ENCODE results near the gene CBX5. TPM values are rescaled to one million over a fixed set of nuclear protein-coding genes. Genes with fewer than 3 reads are reported as not detected.

CBX5 gene
- total and polyA plus RNA-seq, 9 of the 15 experiments (the other 6 are each of a cell fraction or from before 2014, with no cell fraction given): 32.6 to 102 (median 59.2) TPM

GRCh38 chr12:54279227-54279631 is 693 bp downstream of the CBX5 start (continued):
- no peak for TF ChIP-seq CEBPZ (IDR thresholded peaks at IDR 0.05; ENCODE audit: borderline replicate concordance, low read depth, low read length)
- no peak for TF ChIP-seq NCOA6 (IDR thresholded peaks at IDR 0.05)
- TF ChIP-seq HNRNPH1 (optimal IDR thresholded peaks at IDR 0.05; ENCODE audit: low read depth, low read length): no peak
- no peak for TF ChIP-seq ZNF76 (CRISPR knock-in tag; IDR thresholded peaks at IDR 0.05; ENCODE audit: borderline replicate concordance)
- TF ChIP-seq ZKSCAN1 (IDR thresholded peaks at IDR 0.05; ENCODE audit: low read depth, low read length): no peak
- no peak for TF ChIP-seq ZNF280B (CRISPR knock-in tag; IDR thresholded peaks at IDR 0.05)
- no peak for TF ChIP-seq MCM7 (IDR thresholded peaks at IDR 0.05)
- peak; percentile 87; the same call in 1 of the 2 replicates for TF ChIP-seq LARP7 (IDR thresholded peaks at IDR 0.05)
- no peak for TF ChIP-seq GABPB2 (CRISPR knock-in tag; conservative IDR thresholded peaks at IDR 0.05)
- TF ChIP-seq CXXC5 (CRISPR knock-in tag; IDR thresholded peaks at IDR 0.05): no peak
- TF ChIP-seq CBX3 (IDR thresholded peaks at IDR 0.05; ENCODE audit: borderline replicate concordance in 1 of 2, low read length in 2 of 2): no peak
- no peak for TF ChIP-seq SRSF7 (optimal IDR thresholded peaks at IDR 0.05; ENCODE audit: low read depth, low read length)
- no peak for TF ChIP-seq ZNF57 (CRISPR knock-in tag; IDR thresholded peaks at IDR 0.05)
- no peak for TF ChIP-seq ZKSCAN8 (CRISPR knock-in tag; IDR thresholded peaks at IDR 0.05)
- TF ChIP-seq SMARCA4 (IDR thresholded peaks at IDR 0.05): peak; percentile 68
- no peak for TF ChIP-seq SMARCA5 (IDR thresholded peaks at IDR 0.05)
- TF ChIP-seq SUPT5H (IDR thresholded peaks at IDR 0.05): no peak
- TF ChIP-seq ZNF785 (CRISPR knock-in tag; IDR thresholded peaks at IDR 0.05): no peak
- TF ChIP-seq ZNF347 (CRISPR knock-in tag; IDR thresholded peaks at IDR 0.05; ENCODE audit: low read depth): no peak
- no peak for TF ChIP-seq SREBF1 (IDR thresholded peaks at IDR 0.05; ENCODE audit: borderline replicate concordance, low read depth, low read length)
- no peak for TF ChIP-seq SAFB2 (IDR thresholded peaks at IDR 0.05; ENCODE audit: borderline replicate concordance, low read depth, low read length, severe bottlenecking)
- TF ChIP-seq NFATC3 (IDR thresholded peaks at IDR 0.05): peak; percentile 37; the same call in 1 of the 2 replicates
- no peak for TF ChIP-seq ZNF699 (CRISPR knock-in tag; IDR thresholded peaks at IDR 0.05; ENCODE audit: insufficient replicate concordance)
- 0 out of 2 replicates have a peak, but pooled peaks have one; percentile 53 for TF ChIP-seq ELF1 (tag; IDR thresholded peaks at IDR 0.05)
- TF ChIP-seq SPI1 (IDR thresholded peaks at IDR 0.05; ENCODE audit: borderline replicate concordance, low read depth, low read length): 0 out of 2 replicates have a peak, but pooled peaks have one; percentile 1
- no peak for TF ChIP-seq CAMTA2 (CRISPR knock-in tag; conservative IDR thresholded peaks at IDR 0.05)
- TF ChIP-seq KLF6 (CRISPR knock-in tag; IDR thresholded peaks at IDR 0.05; ENCODE audit: borderline replicate concordance): no peak
- TF ChIP-seq ZNF121 (CRISPR knock-in tag; conservative IDR thresholded peaks at IDR 0.05): no peak
- TF ChIP-seq ATF7 (IDR thresholded peaks at IDR 0.05): no peak; the same call in 1 of the 2 replicates
